DOHH2 (cell line): ENCODE measurements around the gene TBC1D20.

Experiments used
- H3F3A ChIP-seq: fragments of 200-600 bp; sonication (generic), shearing (Covaris generic); 2 replicates; pipeline ENCODE4 v1.6.0; 2016; ENCODE audit warnings: antibody characterized with exemption, mild to moderate bottlenecking; ENCODE audit not compliant: control insufficient read depth, insufficient read depth
- H3K27ac ChIP-seq: fragments of 200-600 bp; sonication (generic); 2 replicates; pipeline ENCODE4 v1.5.1; 2014; ENCODE audit warnings: low read depth, mild to moderate bottlenecking, low read length, moderate library complexity
- H3K27me3 ChIP-seq: fragments of 200-600 bp; sonication (generic); 2 replicates; pipeline ENCODE4 v1.6.1; 2014; ENCODE audit warnings: mild to moderate bottlenecking, low read length, mixed read lengths; ENCODE audit not compliant: control insufficient read depth
- H3K36me3 ChIP-seq: fragments of 200-600 bp; sonication (generic); 2 replicates; pipeline ENCODE4 v1.6.1; 2014; ENCODE audit warnings: mild to moderate bottlenecking, low read length, moderate library complexity, mixed read lengths; ENCODE audit not compliant: control insufficient read depth
- H3K4me1 ChIP-seq: fragments of 200-600 bp; sonication (generic); 2 replicates; pipeline ENCODE4 v1.6.1; 2014; ENCODE audit warnings: mild to moderate bottlenecking, low read length, mixed read lengths; ENCODE audit not compliant: control insufficient read depth
- H3K4me2 ChIP-seq: fragments of 200-600 bp; sonication (generic); 2 replicates; pipeline ENCODE4 v1.6.0; 2014; ENCODE audit warnings: mild to moderate bottlenecking, low read length, moderate library complexity
- H3K4me3 ChIP-seq: fragments of 200-600 bp; sonication (generic); 2 replicates; pipeline ENCODE4 v1.5.1; 2014; ENCODE audit warnings: mild to moderate bottlenecking, low read length, mixed read lengths
- H3K79me2 ChIP-seq: fragments of 200-600 bp; sonication (generic); 2 replicates; pipeline ENCODE4 v1.6.1; 2014; ENCODE audit warnings: mild to moderate bottlenecking, low read length, mixed read lengths; ENCODE audit not compliant: control insufficient read depth
- H3K9me2 ChIP-seq: fragments of 200-600 bp; sonication (generic); replicated peaks from 2 replicates; pipeline ENCODE4 v1.6.1; 2014; ENCODE audit warnings: mild to moderate bottlenecking, low read length, mixed read lengths; ENCODE audit not compliant: control insufficient read depth
- H3K9me3 ChIP-seq: fragments of 200-600 bp; sonication (generic); 2 replicates; pipeline ENCODE4 v1.6.1; 2014; ENCODE audit warnings: antibody characterized with exemption, low read length, mixed read lengths; ENCODE audit not compliant: control insufficient read depth, insufficient read depth
- H4K20me1 ChIP-seq: fragments of 200-600 bp; sonication (generic); 2 replicates; pipeline ENCODE4 v1.6.0; 2014; ENCODE audit warnings: low read depth, mild to moderate bottlenecking, antibody characterized with exemption, low read length, moderate library complexity; ENCODE audit not compliant: control insufficient read depth, insufficient read depth
- EZH2phosphoT487 ChIP-seq: fragments of 200-600 bp; sonication (generic); IDR thresholded peaks from 2 replicates; pipeline ENCODE4 v1.6.1; 2017; ENCODE audit warnings: borderline replicate concordance, mild to moderate bottlenecking, antibody characterized with exemption, low read length, moderate library complexity, mixed read lengths
- TF ChIP-seq, protein P1 (sequence below): fragments of 200-600 bp; sonication (generic); IDR thresholded peaks from one replicate; pipeline ENCODE4 v1.5.1; 2014; ENCODE audit warnings: antibody characterized with exemption, mild to moderate bottlenecking, low read depth, low read length; ENCODE audit not compliant: poor library complexity, severe bottlenecking

The TBC1D20 gene

DNA sequence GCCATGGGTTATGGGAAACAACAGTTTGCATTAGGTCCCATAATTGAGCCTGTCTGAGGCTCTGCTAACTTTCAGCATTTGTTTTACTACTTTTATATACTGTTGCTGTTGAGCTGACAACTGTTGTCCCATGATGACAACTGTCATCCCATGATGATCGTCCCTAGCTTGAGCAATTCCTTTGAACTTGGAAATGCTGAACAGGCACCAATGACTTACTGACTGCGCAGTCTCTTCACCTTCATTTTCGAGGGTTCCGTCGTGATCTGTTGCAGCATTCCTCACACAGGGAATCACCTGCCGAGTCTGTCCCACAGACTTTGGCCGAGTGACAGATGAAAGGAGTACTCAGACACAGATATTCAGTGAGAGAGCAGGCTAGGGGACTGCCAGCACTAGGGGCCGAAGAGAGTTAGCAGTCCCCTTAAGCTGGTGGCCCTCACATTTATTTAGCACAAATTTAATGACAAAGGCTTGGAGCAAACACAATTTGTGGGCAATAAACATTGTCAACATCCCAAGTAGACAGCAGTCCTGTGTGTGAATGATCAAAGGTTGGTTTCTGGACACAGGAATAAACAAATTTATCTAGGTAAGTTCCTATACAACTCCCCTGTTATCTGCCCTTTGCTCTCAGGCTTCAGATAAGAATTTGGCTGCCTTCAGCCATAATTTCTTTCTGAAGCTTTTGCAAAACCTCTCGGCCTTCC lies 10.0 kb upstream of the TBC1D20 start:
- Histone ChIP-seq H3K4me3 (no peak overlapping the region), H3K36me3 (peaks cover 2% of the 10 kb centered on the region; the same call in 1 of the 2 replicates), H3K79me2 (no peaks in the 10 kb centered on the region), H3K9me2 (no peaks in the 10 kb centered on the region), H3F3A (no peaks in the 10 kb centered on the region), H3K4me1 (no peaks in the 10 kb centered on the region), H4K20me1 (no peaks in the 10 kb centered on the region), H3K4me2 (no peak overlapping the region), H3K27me3 (no peaks in the 10 kb centered on the region), H3K9me3 (peaks cover 12% of the 10 kb centered on the region), H3K27ac (no peak overlapping the region)
- TF ChIP-seq, protein P1, sequence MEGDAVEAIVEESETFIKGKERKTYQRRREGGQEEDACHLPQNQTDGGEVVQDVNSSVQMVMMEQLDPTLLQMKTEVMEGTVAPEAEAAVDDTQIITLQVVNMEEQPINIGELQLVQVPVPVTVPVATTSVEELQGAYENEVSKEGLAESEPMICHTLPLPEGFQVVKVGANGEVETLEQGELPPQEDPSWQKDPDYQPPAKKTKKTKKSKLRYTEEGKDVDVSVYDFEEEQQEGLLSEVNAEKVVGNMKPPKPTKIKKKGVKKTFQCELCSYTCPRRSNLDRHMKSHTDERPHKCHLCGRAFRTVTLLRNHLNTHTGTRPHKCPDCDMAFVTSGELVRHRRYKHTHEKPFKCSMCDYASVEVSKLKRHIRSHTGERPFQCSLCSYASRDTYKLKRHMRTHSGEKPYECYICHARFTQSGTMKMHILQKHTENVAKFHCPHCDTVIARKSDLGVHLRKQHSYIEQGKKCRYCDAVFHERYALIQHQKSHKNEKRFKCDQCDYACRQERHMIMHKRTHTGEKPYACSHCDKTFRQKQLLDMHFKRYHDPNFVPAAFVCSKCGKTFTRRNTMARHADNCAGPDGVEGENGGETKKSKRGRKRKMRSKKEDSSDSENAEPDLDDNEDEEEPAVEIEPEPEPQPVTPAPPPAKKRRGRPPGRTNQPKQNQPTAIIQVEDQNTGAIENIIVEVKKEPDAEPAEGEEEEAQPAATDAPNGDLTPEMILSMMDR: no peak
- no peak for TF ChIP-seq EZH2phosphoT487

GRCh38 chr20:469746-470490 lies 7.6 kb upstream of the TBC1D20 start:
- peaks cover 13% of the 10 kb centered on the region for H3K9me3 ChIP-seq
- H3K4me3 ChIP-seq: no peak overlapping the region
- no peaks in the 10 kb centered on the region for H3K27me3 ChIP-seq

DNA sequence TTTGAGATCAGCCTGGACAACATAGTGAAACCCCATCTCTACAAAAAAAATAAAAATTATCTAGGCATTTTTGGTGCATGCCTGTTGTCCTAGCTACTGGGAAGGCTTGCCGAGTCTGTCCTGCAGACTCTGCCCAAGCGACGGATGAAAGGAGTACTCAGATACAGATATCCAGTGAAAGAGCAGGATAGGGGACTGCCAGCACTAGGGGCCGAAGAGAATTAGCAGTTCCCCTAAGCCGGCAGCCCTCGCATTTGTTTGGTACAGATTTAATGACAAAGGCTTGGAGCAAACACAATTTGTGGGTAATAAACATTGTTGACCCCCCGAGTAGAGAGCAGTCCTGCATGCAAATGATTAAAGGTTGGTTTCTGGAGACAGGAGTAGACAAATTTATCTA lies 5.4 kb upstream of the TBC1D20 start:
- Histone ChIP-seq H3K9me2 (no peaks in the 10 kb centered on the region), H3K27ac (no peak overlapping the region), H3K36me3 (no peaks in the 10 kb centered on the region), H3K4me3 (no peak overlapping the region), H4K20me1 (no peaks in the 10 kb centered on the region), H3K4me2 (no peak overlapping the region), H3K4me1 (peaks cover 6% of the 10 kb centered on the region), H3F3A (no peaks in the 10 kb centered on the region), H3K9me3 (peaks cover 13% of the 10 kb centered on the region), H3K27me3 (no peaks in the 10 kb centered on the region), H3K79me2 (no peaks in the 10 kb centered on the region)
- TF ChIP-seq EZH2phosphoT487: no peak
- TF ChIP-seq, protein P1: no peak

More at GRCh38 chr20:469746-470490, 7.6 kb upstream of the TBC1D20 start:
- no peak overlapping the region for H3K4me2 ChIP-seq
- H3K9me2 ChIP-seq: no peaks in the 10 kb centered on the region
- no peaks in the 10 kb centered on the region for H3K4me1 ChIP-seq
- no peaks in the 10 kb centered on the region for H3F3A ChIP-seq
- no peaks in the 10 kb centered on the region for H3K36me3 ChIP-seq
- no peak overlapping the region for H3K27ac ChIP-seq
- no peaks in the 10 kb centered on the region for H4K20me1 ChIP-seq
- no peaks in the 10 kb centered on the region for H3K79me2 ChIP-seq
- TF ChIP-seq, protein P1: no peak
- TF ChIP-seq EZH2phosphoT487: no peak
